PFSK-1 (cell line): ENCODE results near the gene BNIP5.

ENCODE experiments used
- POLR2AphosphoS5 ChIP-seq: IDR thresholded peaks from 2 replicates; pipeline ENCODE4 v1.6.1; 2012; ENCODE audit warnings: low read depth, mild to moderate bottlenecking, control low read depth, low read length, moderate library complexity
- TF ChIP-seq, protein P1 (sequence below), 2 experiments: IDR thresholded peaks; 2 replicates each; pipeline versions ENCODE4 v1.6.1 to v1.8.0; 2011 to 2012; ENCODE audit warnings: low read depth in 2 of 2, low read length in 2 of 2, control low read depth in 1 of 2, inconsistent platforms in 1 of 2, mild to moderate bottlenecking in 1 of 2, moderate library complexity in 1 of 2; ENCODE audit not compliant: insufficient read depth in 1 of 2

DNA sequence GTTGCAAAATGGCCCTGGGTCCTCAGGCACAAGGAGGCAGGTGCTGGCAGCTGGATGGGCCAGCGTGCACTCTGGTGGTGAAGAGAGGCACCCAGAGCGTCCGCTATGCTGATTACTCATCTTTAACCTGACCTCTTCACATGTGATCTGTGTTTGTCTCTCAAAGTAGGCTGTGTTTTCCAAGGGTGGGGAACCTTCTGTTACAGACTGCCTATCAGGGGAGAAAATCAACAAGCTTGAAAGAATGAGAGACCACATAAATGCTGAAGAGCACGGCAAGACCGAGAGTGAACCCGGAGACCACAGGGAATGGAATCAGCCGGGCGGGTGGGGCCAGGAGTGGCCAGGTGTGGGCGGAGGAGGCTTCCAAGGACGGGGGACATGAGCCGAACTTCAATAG is 16.2 kb downstream of the BNIP5 start:
- TF ChIP-seq, protein P1, sequence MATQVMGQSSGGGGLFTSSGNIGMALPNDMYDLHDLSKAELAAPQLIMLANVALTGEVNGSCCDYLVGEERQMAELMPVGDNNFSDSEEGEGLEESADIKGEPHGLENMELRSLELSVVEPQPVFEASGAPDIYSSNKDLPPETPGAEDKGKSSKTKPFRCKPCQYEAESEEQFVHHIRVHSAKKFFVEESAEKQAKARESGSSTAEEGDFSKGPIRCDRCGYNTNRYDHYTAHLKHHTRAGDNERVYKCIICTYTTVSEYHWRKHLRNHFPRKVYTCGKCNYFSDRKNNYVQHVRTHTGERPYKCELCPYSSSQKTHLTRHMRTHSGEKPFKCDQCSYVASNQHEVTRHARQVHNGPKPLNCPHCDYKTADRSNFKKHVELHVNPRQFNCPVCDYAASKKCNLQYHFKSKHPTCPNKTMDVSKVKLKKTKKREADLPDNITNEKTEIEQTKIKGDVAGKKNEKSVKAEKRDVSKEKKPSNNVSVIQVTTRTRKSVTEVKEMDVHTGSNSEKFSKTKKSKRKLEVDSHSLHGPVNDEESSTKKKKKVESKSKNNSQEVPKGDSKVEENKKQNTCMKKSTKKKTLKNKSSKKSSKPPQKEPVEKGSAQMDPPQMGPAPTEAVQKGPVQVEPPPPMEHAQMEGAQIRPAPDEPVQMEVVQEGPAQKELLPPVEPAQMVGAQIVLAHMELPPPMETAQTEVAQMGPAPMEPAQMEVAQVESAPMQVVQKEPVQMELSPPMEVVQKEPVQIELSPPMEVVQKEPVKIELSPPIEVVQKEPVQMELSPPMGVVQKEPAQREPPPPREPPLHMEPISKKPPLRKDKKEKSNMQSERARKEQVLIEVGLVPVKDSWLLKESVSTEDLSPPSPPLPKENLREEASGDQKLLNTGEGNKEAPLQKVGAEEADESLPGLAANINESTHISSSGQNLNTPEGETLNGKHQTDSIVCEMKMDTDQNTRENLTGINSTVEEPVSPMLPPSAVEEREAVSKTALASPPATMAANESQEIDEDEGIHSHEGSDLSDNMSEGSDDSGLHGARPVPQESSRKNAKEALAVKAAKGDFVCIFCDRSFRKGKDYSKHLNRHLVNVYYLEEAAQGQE (IDR thresholded peaks at IDR 0.05; ENCODE audit: insufficient read depth in 1 of 2, low read depth in 2 of 2, low read length in 2 of 2): no peak
- TF ChIP-seq POLR2AphosphoS5: no peak
